Neutrophil (primary cell): ENCODE measurements around the gene ACAT2.
"Not testable (repeated sequence)": the region's sequence is repeated elsewhere in the genome, so short reads cannot be mapped to it uniquely, and the experiment has no call there.

Experiments
- H3K27ac ChIP-seq: fragments of 200-600 bp; sonication (generic); 2 replicates; pipeline ENCODE4 v1.5.1; 2016; ENCODE audit warnings: mild to moderate bottlenecking, moderate library complexity
- H3K27me3 ChIP-seq: fragments of 200-600 bp; sonication (generic); 2 replicates; pipeline ENCODE4 v1.6.0; 2016; ENCODE audit warnings: mild to moderate bottlenecking
- H3K36me3 ChIP-seq: fragments of 200-600 bp; sonication (generic); 2 replicates; pipeline ENCODE4 v1.5.1; 2017
- H3K4me1 ChIP-seq, 2 experiments: fragments of 200-600 bp in 1 of 2; sonication (generic) in 1 of 2; 1 replicate in 1 of 2; 2 replicates in 1 of 2; pipeline versions ENCODE4 v1.5.1 to v1.6.1; 2013 to 2016; ENCODE audit warnings: low read depth in 1 of 2, low read length in 1 of 2, mild to moderate bottlenecking in 1 of 2, moderate library complexity in 1 of 2; ENCODE audit not compliant: control insufficient read depth in 1 of 2, insufficient read depth in 1 of 2
- H3K4me3 ChIP-seq, 2 experiments: fragments of 200-600 bp in 1 of 2; sonication (generic) in 1 of 2; 1 replicate in 1 of 2; 2 replicates in 1 of 2; pipeline ENCODE4 v1.5.1; 2013 to 2016; ENCODE audit warnings: low read depth in 1 of 2, low read length in 1 of 2, mild to moderate bottlenecking in 1 of 2, moderate library complexity in 1 of 2
- H3K9me3 ChIP-seq: fragments of 200-600 bp; sonication (generic); 2 replicates; pipeline ENCODE4 v1.5.1; 2016
- TF ChIP-seq, protein P1 (sequence below): fragments of 200-600 bp; sonication (generic); IDR thresholded peaks from 2 replicates; pipeline ENCODE4 v1.5.1; 2016; ENCODE audit warnings: antibody characterized with exemption

The ACAT2 gene

DNA sequence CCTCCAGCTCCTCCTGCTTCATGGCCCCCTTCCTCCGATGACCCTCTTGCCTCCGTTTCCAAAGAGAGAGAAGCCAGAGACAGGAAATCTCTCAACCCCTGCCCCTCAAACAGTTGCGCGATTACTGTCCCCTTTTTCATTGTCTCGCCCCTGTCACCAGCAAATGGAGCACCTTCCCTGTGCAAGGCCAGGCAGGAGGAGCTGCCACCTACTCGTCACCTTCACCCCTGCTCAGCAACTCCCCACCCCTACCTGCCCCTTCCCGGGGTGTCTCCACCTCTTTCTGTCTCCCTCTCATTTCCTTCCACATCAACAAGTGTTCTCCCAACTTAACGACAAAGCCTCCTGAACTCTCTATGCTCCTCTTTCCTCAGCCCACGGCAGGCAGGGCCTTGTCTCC is 51.9 kb downstream of the ACAT2 start:
- TF ChIP-seq, protein P1, sequence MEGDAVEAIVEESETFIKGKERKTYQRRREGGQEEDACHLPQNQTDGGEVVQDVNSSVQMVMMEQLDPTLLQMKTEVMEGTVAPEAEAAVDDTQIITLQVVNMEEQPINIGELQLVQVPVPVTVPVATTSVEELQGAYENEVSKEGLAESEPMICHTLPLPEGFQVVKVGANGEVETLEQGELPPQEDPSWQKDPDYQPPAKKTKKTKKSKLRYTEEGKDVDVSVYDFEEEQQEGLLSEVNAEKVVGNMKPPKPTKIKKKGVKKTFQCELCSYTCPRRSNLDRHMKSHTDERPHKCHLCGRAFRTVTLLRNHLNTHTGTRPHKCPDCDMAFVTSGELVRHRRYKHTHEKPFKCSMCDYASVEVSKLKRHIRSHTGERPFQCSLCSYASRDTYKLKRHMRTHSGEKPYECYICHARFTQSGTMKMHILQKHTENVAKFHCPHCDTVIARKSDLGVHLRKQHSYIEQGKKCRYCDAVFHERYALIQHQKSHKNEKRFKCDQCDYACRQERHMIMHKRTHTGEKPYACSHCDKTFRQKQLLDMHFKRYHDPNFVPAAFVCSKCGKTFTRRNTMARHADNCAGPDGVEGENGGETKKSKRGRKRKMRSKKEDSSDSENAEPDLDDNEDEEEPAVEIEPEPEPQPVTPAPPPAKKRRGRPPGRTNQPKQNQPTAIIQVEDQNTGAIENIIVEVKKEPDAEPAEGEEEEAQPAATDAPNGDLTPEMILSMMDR: no peak
- Histone ChIP-seq H3K36me3 (no peaks in the 10 kb centered on the region), H3K4me3 (no peak overlapping the region)

DNA sequence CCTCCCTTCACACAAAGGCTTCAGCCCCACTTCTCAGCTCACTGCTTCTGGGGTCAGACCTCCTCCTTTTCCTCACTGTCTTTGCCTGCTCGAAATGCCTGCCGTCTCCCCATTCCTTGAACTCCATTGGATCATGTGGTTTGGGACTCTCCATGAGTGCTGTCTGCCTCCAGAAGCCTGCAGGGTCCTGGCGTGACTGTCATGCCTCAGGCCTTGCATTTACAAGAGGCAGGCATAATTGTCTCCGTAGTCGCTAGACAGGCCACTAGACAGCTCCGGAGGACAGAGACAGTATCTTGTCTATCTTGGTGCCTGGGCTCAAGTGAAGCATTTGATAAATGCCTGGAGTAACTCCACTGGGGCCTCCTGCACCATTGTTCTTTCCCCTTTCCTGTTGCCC is 53.6 kb downstream of the ACAT2 start:
- Histone ChIP-seq H3K4me3 (no peak overlapping the region), H3K27me3 (peaks cover 10% of the 10 kb centered on the region), H3K9me3 (no peaks in the 10 kb centered on the region), H3K27ac (no peak overlapping the region), H3K4me1 (peaks cover 8% of the 10 kb centered on the region in 2 experiments), H3K36me3 (no peaks in the 10 kb centered on the region)
- TF ChIP-seq, protein P1: no peak

More for the DNA sequence above, 51.9 kb downstream of the ACAT2 start:
- Histone ChIP-seq H3K27ac (no peak overlapping the region), H3K4me1 (no peaks in the 10 kb centered on the region), H3K27me3 (no peaks in the 10 kb centered on the region), H3K9me3 (no peaks in the 10 kb centered on the region)

DNA sequence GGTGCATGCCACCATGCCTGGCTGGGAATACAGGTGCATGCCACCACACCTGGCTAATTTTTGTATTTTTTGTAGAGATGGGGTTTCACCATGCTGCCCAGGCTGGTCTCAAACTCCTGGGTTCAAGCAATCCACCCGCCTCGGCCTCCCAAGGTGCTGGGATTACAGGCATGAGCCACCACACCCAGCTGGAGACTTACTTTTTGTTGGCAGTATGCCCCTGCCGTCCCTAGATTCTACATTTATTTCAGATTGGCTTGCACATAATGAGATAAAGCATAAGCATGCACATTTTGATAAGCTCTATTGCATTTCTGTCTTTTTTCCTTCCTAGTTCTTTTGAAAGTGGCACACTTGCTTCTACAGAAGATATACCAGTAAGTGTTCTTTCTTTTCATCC is 54.9 kb downstream of the ACAT2 start:
- not testable (repeated sequence) for H3K9me3 ChIP-seq, H3K27ac ChIP-seq
- H3K4me1 ChIP-seq: peaks cover 20 to 21% of the 10 kb centered on the region in 2 experiments

GRCh38 chr6:159817951-159818739 is 56.3 kb downstream of the ACAT2 start:
- Histone ChIP-seq H3K4me3 (no peak overlapping the region), H3K9me3 (no peaks in the 10 kb centered on the region), H3K27ac (no peak overlapping the region), H3K4me1 (peaks cover 20 to 21% of the 10 kb centered on the region in 2 experiments), H3K27me3 (peaks cover 10% of the 10 kb centered on the region), H3K36me3 (no peaks in the 10 kb centered on the region)
- TF ChIP-seq, protein P1: no peak

More for the DNA sequence above, 54.9 kb downstream of the ACAT2 start:
- not testable (repeated sequence) for H3K4me3 ChIP-seq, H3K27me3 ChIP-seq, H3K36me3 ChIP-seq

- H3K36me3 ChIP-seq: no peaks in the 10 kb centered on the region
- H3K9me3 ChIP-seq: no peaks in the 10 kb centered on the region
- H3K27me3 ChIP-seq: peaks cover 10% of the 10 kb centered on the region
- peaks cover 20 to 21% of the 10 kb centered on the region in 2 experiments for H3K4me1 ChIP-seq
- H3K4me3 ChIP-seq: no peak overlapping the region
- TF ChIP-seq, protein P1: no peak
- H3K27ac ChIP-seq: no peak overlapping the region
Measured at GRCh38 chr6:159819098-159819497, 57.3 kb downstream of the ACAT2 start.

DNA sequence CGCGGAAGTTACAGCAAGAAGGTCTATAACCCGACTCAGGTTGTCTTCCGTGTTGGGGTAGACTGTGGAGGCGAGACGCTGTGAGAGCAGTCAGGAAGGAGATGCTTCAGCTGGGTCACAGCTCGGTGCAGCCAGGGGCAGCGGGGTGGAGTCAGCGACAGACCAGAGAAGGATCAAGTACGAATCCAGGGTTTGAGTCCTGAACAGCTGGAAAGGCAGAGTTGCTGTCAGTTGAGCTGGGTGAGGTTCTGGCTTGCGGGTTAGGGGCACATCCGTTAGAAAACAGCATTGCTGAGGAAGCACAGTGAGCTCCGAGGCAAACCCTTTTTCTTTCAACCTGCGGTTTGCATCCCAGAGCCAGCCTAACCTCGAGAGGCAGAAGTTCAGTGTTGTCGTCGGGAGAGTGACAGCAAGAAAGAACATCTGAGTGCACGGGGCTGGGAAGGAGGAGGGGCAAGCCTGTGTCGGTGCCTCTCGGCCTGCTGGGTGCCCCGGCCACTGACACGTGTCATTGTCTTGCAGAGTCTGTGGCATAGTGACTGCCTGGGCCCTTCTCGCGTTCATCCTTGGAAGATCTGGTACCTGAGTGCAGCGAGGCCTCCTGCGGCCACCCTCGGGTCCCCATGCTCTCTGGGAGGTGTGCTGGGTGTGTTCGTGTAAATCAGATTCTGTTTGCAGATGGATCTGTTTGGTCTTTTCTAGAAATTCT is 58.2 kb downstream of the ACAT2 start:
- no peaks in the 10 kb centered on the region for H3K36me3 ChIP-seq
- peak overlapping the region; percentile 22 to 35 for H3K4me3 ChIP-seq
- peaks cover 20 to 21% of the 10 kb centered on the region in 2 experiments for H3K4me1 ChIP-seq
- H3K27me3 ChIP-seq: peaks cover 10% of the 10 kb centered on the region
- H3K9me3 ChIP-seq: no peaks in the 10 kb centered on the region
- TF ChIP-seq, protein P1: no peak
- no peak overlapping the region for H3K27ac ChIP-seq
